Endodermal cell (in vitro differentiated cells): ENCODE measurements around the gene GK2. TPM values are rescaled to one million over a fixed set of nuclear protein-coding genes. Genes with fewer than 3 reads are reported as not detected.

Source experiments
- DNase-seq: peaks from one replicate; pipeline ENCODE4 v3.0.0-alpha.2; 2017
- H3K27ac ChIP-seq: 2 replicates; pipeline ENCODE4 v1.5.1; 2013; ENCODE audit warnings: mild to moderate bottlenecking, low read depth, low read length, moderate library complexity
- H3K27me3 ChIP-seq: 2 replicates; pipeline ENCODE4 v1.6.1; 2013; ENCODE audit warnings: mild to moderate bottlenecking, low read length, moderate library complexity; ENCODE audit not compliant: insufficient read depth, control insufficient read depth, poor library complexity, severe bottlenecking
- H3K36me3 ChIP-seq: 2 replicates; pipeline ENCODE4 v1.7.0; 2013; ENCODE audit warnings: mild to moderate bottlenecking, low read length, moderate library complexity; ENCODE audit not compliant: control insufficient read depth, insufficient read depth
- H3K4me1 ChIP-seq: one replicate; pipeline ENCODE4 v1.7.0; 2013; ENCODE audit warnings: low read length; ENCODE audit not compliant: control insufficient read depth, insufficient read depth
- H3K4me3 ChIP-seq: 2 replicates; pipeline ENCODE4 v1.5.1; 2013; ENCODE audit warnings: mild to moderate bottlenecking, low read length, moderate library complexity
- H3K9ac ChIP-seq: 2 replicates; pipeline ENCODE4 v1.6.1; 2013; ENCODE audit warnings: mild to moderate bottlenecking, low read length, moderate library complexity; ENCODE audit not compliant: poor library complexity, severe bottlenecking; ENCODE audit errors: extremely low read depth
- H3K9me3 ChIP-seq: 2 replicates; pipeline ENCODE4 v1.6.1; 2013; ENCODE audit warnings: mild to moderate bottlenecking, low read length, moderate library complexity; ENCODE audit not compliant: control insufficient read depth
- H3K27ac Mint-ChIP-seq: 2 replicates; pipeline ENCODE4 v1.8.0; 2020; ENCODE audit warnings: mixed read lengths
- H3K27me3 Mint-ChIP-seq: 2 replicates; pipeline ENCODE4 v1.8.0; 2021; ENCODE audit warnings: mild to moderate bottlenecking, mixed read lengths; ENCODE audit not compliant: insufficient read depth
- H3K36me3 Mint-ChIP-seq: 2 replicates; pipeline ENCODE4 v1.8.0; 2020; ENCODE audit warnings: low read depth, mixed read lengths
- H3K4me1 Mint-ChIP-seq: 2 replicates; pipeline ENCODE4 v1.8.0; 2020; ENCODE audit warnings: mixed read lengths
- H3K4me3 Mint-ChIP-seq: 2 replicates; pipeline ENCODE4 v1.8.0; 2020; ENCODE audit warnings: mild to moderate bottlenecking, moderate library complexity, mixed read lengths
- H3K9me3 Mint-ChIP-seq: 2 replicates; pipeline ENCODE4 v1.8.0; 2020; ENCODE audit warnings: mild to moderate bottlenecking, mixed read lengths
- WGBS, 2 experiments: methylation state at CpG; one replicate each; pipeline versions ENCODE4 v1.1.5 to v1.1.7; 2013; ENCODE audit warnings: missing lambda C conversion rate in 2 of 2, mixed read lengths in 1 of 2; ENCODE audit not compliant: insufficient coverage in 1 of 2, insufficient read length in 1 of 2; 5-methylcytosine and 5-hydroxymethylcytosine counted together
- total RNA-seq, 2 donors: library from RNA; stranded (reverse); fragmentation: NEBNext Ultra II Directional in 1 of 2; extraction: Animal tissue kit (Norgen Biotek cat#: 25700) in 1 of 2; gene quantifications; 2 replicates in 1 of 2; 3 replicates in 1 of 2; pipeline ENCODE4 v1.2.1, GENCODE V29; 2021
- TF ChIP-seq, protein P1 (sequence below): fragments of 200-600 bp; sonication (generic); conservative IDR thresholded peaks from 2 replicates; pipeline ENCODE4 v1.5.0; 2021; ENCODE audit warnings: antibody characterized with exemption, mild to moderate bottlenecking

Gene GK2
- total RNA-seq, 2 donors from 2014 or later = not detected

DNA sequence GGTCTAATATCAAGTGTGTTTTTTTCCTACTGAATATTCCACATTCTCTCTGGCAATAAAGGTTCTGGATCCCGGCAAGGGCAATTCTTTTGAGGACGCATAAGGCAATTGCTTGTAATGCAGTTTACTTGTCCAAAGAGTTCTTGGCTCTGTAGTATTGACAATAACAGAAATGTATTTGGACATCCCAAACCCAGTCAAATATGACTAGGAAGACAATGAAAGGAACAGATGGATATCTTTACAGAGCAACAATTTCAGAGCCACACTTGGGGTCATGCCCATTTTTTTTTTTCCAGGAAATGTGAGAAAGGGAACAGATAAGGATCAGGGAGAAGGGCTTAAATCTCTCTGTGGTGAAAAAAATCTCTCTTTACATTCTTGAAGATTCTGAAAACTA, 12.2 kb downstream of the GK2 start:
- TF ChIP-seq, protein P1, sequence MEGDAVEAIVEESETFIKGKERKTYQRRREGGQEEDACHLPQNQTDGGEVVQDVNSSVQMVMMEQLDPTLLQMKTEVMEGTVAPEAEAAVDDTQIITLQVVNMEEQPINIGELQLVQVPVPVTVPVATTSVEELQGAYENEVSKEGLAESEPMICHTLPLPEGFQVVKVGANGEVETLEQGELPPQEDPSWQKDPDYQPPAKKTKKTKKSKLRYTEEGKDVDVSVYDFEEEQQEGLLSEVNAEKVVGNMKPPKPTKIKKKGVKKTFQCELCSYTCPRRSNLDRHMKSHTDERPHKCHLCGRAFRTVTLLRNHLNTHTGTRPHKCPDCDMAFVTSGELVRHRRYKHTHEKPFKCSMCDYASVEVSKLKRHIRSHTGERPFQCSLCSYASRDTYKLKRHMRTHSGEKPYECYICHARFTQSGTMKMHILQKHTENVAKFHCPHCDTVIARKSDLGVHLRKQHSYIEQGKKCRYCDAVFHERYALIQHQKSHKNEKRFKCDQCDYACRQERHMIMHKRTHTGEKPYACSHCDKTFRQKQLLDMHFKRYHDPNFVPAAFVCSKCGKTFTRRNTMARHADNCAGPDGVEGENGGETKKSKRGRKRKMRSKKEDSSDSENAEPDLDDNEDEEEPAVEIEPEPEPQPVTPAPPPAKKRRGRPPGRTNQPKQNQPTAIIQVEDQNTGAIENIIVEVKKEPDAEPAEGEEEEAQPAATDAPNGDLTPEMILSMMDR = no peak
- Histone ChIP-seq H3K27me3 (no peaks in the 10 kb centered on the region), H3K27ac (no peak overlapping the region), H3K9ac (no peak overlapping the region), H3K4me1 (no peaks in the 10 kb centered on the region), H3K4me3 (no peak overlapping the region), H3K36me3 (no peaks in the 10 kb centered on the region), H3K9me3 (no peaks in the 10 kb centered on the region)
- no peak overlapping the region for H3K27ac Mint-ChIP-seq
- no peak for DNase-seq
- H3K4me3 Mint-ChIP-seq = no peak overlapping the region
- H3K27me3 Mint-ChIP-seq = no peaks in the 10 kb centered on the region
- H3K4me1 Mint-ChIP-seq = peaks cover 7% of the 10 kb centered on the region
- 90 to 92% methylated on average over 2 of the region's 2 CpGs for WGBS, 2 experiments
- no peaks in the 10 kb centered on the region for H3K9me3 Mint-ChIP-seq
- no peaks in the 10 kb centered on the region for H3K36me3 Mint-ChIP-seq

DNA sequence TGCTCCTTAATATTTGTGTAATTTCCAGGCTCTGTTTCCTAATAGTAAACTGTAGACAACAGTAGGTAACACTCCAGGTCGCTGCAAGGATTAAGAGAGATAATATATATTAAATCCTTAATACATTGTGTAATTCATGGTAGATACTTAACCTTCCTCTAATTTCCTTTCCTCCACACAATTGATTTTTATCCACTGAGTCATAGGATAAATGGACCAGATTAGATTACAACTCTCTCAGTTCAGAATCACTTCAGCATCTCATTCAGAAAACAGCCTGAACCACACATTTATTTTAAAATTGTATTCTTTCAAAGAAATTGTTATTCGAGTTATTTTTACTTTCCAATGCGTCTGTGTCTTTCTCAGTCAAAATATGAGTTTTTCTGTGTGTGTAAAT, 17.1 kb downstream of the GK2 start:
- no peak overlapping the region for H3K4me3 Mint-ChIP-seq
- Histone ChIP-seq H3K27me3 (no peaks in the 10 kb centered on the region), H3K27ac (no peak overlapping the region), H3K4me3 (no peak overlapping the region), H3K9ac (no peak overlapping the region), H3K36me3 (no peaks in the 10 kb centered on the region), H3K4me1 (no peaks in the 10 kb centered on the region), H3K9me3 (no peaks in the 10 kb centered on the region)
- no peaks in the 10 kb centered on the region for H3K27me3 Mint-ChIP-seq
- no peak overlapping the region for H3K27ac Mint-ChIP-seq
- no peak for DNase-seq
- H3K36me3 Mint-ChIP-seq = no peaks in the 10 kb centered on the region
- 92% methylated on average over 2 of the region's 3 CpGs; no CpG with 5 or more reads in 1 of the 2 experiments for WGBS, 2 experiments
- H3K4me1 Mint-ChIP-seq = peaks cover 3% of the 10 kb centered on the region
- TF ChIP-seq, protein P1 = no peak
- no peaks in the 10 kb centered on the region for H3K9me3 Mint-ChIP-seq

DNA sequence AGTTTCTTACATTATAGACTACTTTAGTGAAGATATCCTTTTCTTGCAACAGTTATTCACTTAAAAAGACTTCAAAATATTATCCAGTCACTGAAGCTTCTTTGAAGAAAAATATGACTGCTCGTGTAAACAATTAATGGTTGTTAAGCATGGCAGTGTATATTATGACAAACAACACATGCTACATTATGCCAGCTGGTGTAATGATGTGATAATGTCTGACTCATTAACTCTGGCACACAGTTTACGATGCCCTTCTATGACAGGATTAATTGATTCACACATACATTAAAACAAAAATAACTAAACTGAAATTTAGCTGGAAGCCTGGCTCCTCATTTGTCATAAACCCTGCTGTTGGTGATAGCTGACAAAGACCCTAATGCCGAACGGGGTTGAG, 22.4 kb downstream of the GK2 start:
- no peaks in the 10 kb centered on the region for H3K36me3 ChIP-seq
- no peak for DNase-seq
- no peaks in the 10 kb centered on the region for H3K9me3 ChIP-seq
- H3K27me3 ChIP-seq = no peaks in the 10 kb centered on the region
- TF ChIP-seq, protein P1 = no peak
- H3K9ac ChIP-seq = no peak overlapping the region
- H3K36me3 Mint-ChIP-seq = no peaks in the 10 kb centered on the region
- WGBS, 2 experiments = 96 to 100% methylated on average over 3 to 4 of the region's 4 CpGs
- no peak overlapping the region for H3K27ac ChIP-seq
- no peak overlapping the region for H3K27ac Mint-ChIP-seq
- peaks cover 2% of the 10 kb centered on the region for H3K4me1 Mint-ChIP-seq
- no peak overlapping the region for H3K4me3 ChIP-seq
- no peaks in the 10 kb centered on the region for H3K27me3 Mint-ChIP-seq
- H3K9me3 Mint-ChIP-seq = no peaks in the 10 kb centered on the region
- no peaks in the 10 kb centered on the region for H3K4me1 ChIP-seq
- H3K4me3 Mint-ChIP-seq = no peak overlapping the region
